ENCODE results near the gene STARD13.

STARD13 gene

DNA sequence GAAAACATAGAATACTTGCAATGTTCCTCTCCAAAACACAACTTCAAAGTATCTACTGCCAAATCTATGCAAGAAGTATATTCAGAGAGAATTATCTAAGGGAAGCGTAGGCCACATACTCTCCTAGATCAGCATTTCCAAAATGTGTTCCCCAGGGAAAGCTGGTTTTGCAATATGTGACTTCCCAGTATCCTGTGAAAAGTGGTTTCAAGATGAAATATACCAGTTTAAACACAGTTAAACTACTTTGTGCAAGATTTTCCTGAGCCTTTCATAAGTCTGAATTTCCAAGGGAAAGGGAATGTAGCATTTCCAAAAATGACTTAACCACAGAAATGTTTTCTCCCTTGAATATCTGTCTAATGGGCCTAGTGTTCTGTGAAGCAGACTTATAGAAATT lies 7.6 kb downstream of the STARD13 start:
- DNase-seq (ENCODE audit: low read depth) = no peak

DNA sequence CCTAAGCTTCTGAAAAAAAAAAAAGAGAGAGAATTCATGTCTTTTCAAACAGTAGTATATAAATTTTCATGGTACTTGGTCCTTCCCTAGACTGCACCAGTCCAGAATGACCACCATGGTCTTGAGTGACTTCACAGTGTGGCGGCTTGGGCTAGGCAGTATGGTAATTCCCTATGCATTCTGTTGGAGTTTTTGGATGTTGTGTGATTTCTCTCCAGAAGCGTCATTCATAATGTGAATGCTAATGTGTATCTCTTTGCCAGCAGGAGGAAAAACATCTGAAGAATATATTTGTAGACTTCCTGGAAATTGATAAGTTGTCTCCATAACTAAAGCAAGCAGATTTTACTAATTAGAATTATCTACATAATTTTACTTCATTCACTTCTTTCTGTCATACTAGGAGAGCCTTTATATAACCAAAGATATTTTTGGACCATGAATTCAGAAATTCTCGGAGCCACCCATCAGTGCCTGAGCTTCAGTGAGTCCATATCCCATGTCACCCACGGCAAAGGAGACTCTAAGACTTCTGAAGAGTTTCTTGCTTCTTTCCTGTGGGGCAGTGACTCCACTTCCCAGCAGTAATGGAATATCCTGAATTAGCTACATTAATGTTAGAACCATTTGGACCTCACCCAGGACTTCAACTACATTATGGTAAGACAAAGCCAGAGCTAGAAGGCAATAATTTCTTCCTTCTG lies 8.4 kb downstream of the STARD13 start:
- DNase-seq (ENCODE audit: low read depth) = no peak

DNA sequence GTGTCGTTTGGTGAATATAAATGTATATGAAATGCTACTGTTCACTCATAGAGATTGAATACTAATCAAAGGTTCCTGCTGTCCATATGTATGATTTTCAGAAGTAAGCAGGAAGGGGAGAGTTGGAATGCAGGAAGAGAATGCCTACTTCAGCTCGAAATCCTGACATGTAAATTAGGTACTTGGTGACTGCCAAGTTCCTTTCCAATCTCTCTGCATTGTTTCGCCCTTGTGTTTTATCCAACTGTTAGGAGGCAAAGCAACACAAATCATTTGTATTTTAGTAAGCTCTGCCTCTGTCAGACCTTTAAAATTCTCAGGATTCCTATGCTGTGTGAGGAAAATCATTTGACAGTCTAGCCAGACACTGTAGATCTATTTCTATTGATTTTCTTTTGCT lies 9.0 kb downstream of the STARD13 start:
- DNase-seq (ENCODE audit: low read depth) = no peak

DNA sequence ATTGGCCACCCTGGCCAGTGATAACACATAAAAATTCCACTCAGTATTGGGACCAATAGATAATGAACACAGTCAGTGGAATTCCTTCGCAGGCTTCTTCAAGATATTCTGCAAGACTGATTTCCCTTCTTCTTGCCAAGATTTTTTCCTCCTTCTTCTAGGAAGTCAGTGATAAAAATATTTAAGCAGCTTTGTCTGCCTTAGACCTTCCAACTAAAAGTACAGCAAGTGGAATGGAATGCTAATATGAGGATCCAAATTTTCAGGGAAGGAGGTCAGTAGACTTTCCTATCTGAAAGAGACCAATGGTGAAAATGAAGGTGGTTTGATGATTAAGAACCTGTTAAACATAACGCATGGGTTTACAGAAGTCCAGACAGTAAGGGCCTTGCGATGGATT lies 9.6 kb downstream of the STARD13 start:
- no peak for DNase-seq (ENCODE audit: low read depth)

DNA sequence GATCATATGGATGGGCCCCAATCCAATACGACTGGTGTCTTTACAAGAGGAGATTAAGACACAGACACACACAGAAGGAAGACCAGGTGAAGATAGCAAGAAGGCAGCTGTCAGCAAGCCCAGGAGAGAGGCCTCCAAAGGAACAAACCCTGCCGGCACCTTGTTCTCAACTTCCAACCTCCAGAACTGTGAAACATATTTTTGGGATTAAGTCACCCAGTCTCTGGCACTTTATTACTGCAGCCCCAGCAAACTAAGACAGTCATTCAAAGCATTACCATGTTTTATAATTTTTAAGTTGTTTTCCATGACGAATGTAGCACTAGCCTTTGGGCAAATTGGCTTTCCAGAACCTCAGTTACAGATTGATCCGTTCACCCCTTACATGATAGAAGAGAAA lies 11.3 kb downstream of the STARD13 start:
- DNase-seq (ENCODE audit: low read depth) = no peak

DNA sequence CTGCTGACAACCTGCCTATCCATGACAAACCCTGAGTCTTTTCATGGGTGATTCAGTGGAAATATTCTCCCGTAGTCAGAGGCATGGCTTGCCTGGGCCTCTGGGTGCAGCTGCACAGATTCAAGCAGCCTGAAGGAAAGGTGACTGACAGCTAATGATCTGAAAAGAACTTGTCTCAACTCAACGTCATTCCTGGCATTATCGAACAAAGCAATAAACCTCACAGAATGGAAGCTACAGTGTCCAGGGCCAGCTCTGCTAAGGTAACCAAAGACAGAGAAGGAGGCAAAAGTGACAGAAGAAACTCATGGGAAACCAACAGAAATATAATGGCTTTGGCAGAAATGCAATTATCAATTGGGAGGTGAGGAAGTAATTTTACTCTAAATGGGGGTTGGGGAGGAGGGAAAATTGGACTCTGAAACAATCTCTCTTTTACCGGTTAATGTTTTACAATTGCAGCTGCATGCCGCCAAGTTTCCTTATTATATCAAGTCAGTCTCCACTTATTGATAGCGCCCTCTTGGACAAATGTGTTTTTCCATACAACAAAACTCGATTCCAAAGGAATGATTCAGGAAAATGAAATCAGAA lies 12.9 kb downstream of the STARD13 start:
- DNase-seq (ENCODE audit: low read depth) = no peak

DNA sequence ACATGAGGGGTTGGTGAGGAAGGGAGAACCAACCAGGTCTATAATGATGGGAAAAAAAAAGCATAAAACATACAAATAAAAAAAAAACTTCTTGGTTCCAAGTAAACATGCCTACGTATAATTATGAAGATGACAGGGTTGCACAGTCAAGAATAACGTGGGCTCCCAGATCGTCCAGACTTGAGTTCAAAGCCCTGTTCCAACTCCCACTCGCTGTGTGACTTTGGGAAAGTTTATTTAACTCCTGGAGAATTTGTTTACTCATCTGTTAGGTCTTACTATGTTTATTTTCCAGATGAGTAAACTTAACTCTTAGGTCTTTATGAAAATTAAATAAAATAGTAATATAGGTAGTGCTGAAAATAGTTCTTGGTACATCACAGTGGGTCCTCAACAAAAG lies 13.8 kb downstream of the STARD13 start:
- no peak for DNase-seq (ENCODE audit: low read depth)

DNA sequence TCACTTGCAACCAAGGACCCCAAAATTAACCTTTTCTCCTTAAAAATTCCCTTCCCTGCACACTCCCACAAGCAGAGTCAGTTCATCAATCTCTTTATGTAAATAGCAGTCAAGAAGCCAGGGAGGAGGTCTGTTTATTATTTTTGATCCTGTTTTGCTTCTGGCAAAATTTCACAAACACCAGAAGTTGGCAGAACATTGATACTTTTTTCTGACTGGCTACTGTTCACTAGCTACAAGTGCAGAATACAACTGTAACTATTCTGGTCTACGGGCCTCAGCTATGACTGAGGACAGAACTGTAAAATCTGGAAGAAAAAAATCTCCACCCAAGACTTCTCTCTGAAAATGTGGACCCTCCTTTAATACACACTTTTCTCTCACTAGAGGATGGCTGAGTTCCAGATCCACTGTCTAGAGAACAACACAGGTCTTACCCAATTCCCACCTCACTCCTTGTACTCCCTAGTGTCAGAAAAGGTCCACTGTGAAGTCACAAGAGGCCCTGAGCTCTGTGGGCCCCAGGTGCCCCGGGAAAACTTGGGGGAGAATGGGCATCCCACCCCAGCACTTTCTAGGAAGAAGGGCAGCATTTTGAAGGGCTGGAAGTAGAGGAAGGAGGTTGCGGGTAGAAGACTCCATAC lies 14.5 kb downstream of the STARD13 start:
- DNase-seq (ENCODE audit: low read depth) = no peak

DNA sequence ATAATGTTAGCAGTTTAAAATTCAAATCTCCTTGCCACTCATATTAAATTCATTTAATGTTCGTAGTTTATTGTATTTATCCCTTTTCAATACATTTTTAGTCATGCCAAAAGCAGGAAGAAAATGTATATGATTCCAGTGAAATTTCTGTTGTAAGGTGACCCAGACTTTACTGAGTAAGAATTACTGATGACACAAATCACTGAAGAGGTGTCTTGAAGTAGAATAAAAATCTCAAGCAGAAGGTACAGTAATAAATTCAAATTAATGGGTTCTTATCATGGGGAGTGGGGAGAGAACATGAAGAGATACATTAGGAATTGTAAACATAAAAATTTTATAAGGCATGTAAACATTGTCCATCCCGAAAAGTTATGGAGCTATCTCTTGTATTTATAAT lies 19.9 kb downstream of the STARD13 start:
- DNase-seq (ENCODE audit: low read depth) = no peak

DNA sequence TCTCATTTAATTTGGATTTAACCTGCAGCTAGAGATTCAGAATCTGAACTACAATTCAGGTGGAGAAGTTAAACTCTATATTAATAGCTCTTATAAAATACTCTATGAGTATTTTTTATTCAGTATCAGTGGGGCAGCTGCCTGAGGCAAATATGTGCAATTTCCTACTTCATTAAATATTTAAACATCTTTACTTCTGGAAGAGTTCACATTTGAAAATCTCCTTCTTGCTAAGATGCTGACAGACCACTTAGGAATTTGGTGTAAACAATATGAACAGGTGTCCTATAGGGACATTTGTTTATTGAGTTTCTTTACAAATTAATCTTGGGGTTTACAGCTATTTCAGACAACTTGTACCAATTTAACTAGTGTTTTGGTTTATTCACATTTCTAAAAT lies 20.4 kb downstream of the STARD13 start:
- DNase-seq (ENCODE audit: low read depth) = no peak

DNA sequence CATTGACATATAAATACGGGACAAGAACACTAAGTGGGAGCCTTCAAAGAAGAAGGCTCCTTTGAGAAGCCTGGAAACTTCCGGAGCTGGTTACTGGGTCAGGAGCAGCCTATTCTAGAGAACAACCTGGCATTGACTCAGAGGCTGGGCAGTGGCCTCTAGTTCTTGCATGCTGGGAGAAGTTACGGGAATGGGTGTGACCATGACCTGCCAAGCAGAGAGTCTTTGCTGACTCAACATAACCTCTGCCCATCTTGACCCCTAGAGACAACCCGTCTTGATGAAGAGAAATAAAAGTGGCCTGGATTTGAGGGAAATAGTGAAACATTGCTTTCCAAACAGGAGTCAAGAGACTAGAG lies 21.0 kb downstream of the STARD13 start:
- no peak for DNase-seq (ENCODE audit: low read depth)

DNA sequence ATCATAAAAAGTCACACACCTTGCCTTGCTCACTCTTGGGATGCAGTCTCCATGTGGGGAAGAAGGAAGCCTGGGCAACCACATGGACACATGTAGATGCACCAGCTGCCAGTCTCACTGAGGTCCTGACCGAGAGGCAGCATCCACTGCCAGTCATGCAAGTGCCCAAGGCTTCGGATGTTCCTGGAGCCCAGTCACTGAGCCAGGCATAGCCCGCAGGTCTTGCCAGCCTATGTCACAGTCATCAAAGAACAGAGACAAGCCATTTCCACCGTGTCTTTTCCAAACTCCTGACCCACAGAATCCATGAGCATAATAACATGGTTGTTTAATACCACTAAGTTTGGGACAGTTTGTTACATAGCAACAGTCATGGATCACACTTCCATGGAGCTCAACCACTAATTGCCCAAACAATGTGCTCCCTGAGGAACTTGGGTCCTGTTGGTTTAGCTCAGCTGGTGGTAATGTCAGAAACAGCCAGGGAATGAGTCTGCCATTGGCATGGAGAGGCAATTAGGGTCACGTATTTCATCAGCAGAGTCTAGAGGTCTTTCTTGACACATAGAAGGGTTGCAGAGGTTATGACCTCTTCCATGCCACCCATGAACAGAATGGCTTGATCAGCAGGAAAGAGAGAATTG lies 21.5 kb downstream of the STARD13 start:
- no peak for DNase-seq (ENCODE audit: low read depth)

DNA sequence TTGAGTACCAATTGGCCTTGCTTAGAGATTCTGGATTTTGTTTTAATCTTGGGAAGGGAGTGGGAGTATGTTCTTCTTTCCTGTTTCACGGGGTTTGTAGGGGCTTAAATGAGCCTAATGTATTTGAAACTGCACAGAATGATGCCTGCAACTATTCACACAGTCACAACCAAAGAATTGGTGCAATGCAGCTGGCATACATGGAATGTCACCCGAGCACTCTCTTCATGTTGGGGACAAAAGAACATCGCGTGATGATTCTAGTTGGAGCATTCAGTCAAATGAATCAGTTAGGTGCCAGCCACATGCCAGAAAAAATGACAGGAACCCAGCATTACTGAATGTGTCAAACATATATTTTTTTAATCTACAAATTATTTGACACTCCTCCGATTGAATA lies 22.1 kb downstream of the STARD13 start:
- no peak for DNase-seq (ENCODE audit: low read depth)

DNA sequence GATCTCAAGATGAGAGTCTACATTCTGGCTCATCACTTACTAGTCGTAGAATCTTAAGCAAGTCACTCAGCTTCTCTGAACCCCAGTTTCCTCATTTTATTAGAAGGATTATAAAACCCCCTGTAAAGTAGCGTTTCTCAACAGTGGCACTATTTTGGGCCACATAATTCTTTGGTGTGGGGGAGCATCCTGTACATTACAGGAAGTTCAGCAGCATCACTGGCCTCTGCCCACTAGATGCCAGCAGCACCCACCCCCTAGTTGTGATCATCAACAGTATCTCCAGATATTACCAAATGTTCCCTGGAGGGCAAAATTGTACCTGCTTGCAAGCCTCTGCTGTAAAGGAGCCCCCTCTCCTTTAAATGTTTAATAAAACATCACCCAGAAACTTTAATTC lies 22.6 kb downstream of the STARD13 start:
- DNase-seq (ENCODE audit: low read depth) = no peak

DNA sequence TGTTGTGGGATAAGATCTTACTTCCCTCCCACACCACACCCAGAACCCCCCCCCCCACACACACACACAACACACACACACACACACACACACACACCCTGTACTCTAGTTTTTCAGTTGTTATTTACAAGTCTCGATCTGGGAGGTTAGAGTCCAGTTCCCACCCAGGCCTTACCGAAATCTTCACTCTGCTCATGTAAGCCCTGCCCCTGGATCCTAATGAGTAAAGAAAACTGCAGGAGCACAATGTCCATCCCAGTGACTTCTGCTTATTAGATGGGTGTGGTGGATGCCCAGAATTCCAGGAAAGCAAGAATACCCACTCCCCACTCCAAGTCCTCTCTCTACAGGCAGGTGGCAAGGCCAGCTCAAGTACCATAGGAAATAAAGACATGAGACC lies 23.0 kb downstream of the STARD13 start:
- DNase-seq (ENCODE audit: low read depth) = no peak

DNA sequence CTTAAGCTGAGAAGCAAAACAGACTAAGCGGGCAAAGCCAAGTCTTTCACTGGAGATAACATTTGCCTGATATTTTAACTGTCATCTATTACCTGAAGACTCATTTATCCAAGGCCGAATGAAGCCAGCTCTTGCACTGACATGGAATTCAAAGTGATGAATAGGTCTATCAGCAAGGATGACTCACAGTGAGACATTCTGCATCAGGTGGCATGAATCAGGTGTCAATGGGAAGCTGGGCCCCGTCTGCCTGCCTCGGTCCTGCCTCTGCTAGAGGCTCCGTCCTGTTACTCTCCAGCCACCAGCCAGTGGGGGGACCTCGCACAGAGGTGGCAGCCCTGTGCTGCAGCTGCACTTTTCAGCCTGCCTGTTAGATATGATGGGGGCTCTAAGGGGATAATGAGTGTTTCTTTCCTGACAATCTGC lies 23.5 kb downstream of the STARD13 start:
- DNase-seq (ENCODE audit: low read depth) = no peak

DNA sequence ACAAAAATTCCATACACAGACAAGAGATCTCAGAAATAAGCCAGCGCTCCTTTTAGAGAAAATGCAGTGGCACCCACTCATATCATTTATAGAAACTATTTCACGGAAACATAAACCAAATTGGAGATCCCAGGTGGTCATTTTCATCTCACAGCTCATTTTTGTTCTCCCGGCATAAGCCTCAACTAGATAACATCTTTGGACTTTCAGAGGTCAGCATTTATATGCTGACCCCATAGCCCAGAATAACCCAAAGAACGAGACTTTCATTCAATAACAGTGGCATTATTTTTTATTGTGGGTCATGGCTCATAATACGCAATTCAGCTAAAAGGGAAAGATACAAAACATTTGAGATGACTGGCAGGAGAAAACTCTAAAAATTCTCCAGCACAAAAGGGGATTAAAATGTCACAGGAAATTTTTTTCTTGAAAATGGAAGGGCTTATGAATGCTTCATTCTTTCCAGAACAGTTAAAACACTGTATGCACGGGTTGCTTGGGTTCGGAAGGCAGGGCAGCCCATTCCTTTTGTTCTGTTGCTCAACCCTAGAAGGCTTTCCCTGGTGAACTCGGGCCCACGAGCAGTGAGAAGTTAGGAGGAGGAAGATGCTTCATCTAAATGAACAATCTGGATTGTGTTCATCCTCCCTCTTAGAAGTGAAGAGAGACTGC lies 24.0 kb downstream of the STARD13 start:
- DNase-seq (ENCODE audit: low read depth) = no peak

DNA sequence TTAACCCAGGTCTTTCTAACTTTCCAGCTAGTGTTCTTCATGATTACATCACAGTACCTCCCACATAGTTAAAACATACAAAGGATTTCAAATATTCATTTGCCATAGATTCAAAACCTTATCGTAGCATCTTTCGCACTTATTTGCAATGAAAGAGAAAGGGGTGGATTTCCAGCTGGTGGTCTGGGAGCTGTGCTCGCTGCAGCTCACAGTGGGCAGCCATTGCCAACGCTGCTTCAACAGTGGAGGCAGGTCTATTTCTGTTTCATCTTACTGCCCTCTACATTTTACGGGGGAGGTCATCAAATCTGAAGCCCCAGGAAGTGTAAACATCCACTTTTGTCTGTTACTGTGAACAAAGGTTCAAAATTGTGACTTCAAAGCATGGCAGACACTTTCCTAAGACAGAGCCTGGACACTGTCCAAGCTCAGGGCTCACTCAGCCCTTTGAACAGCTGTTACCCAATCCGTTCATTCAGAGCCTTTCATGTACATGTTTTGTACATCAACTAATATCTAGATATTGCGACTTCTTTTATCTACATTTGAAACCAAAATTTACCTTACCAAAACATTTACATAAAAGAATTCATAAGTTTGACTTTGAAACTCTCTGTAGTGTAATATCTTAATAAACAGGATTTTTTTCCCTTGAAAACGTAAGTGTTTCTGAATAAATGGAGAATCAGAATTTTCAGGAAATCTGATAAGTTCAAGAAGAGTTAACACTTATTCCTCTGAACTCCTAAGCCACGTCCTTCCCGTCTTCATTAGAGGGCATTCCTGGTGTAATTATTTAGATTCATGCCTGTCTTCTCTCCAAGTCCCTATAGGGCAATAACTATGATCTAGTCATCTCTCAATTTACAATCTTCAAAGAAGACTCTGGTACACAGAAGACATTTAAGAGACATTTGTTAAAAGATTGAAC lies 25.1 kb downstream of the STARD13 start:
- DNase-seq (ENCODE audit: low read depth) = no peak

DNA sequence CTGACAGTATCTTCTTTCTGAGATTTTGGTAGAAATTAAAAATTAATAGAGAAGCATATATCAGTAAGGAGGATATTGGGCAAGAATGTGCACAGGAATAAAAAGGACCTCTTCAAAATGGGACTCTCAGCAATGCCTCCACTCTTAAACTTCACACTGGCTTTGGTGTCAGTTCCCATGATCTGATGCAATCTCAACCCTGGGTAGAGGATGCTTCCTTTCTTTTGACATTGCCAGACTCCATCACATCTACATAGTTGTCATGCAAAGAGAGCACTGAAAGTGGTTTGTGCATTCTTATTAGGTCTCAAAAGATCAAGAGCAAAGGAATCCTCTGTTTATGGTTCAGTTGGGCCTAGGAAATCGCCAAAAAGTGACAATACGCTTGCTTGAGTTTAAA lies 26.3 kb downstream of the STARD13 start:
- DNase-seq (ENCODE audit: low read depth) = no peak

DNA sequence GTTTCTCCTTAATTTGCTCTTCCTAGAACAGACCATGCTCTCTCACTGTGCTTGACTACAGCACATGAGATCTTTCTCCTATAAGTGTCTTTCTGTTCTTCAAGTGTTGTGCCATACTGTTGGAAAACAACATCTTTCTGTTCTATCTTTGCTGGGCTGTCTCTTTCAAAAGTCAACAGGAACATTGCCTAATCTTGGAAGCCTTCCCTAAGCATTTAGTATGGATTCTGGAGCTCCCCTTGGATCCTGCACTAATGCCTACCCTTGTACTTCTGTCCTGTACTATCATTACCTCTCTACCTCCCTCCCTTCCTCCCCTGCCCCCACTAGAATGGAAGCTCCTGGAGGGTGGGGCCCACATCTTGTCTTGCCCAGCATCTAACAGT lies 26.8 kb downstream of the STARD13 start:
- no peak for DNase-seq (ENCODE audit: low read depth)
